ENCODE results near the gene AGAP3.

The AGAP3 gene

GRCh38 chr7:151116603-151117440 lies 30.5 kb downstream of the AGAP3 start:
- H2BK15ac ChIP-seq (ENCODE audit: low read length) = no peak overlapping the region
- peaks cover 0 to 3% (median 0%) of the 10 kb centered on the region in 3 experiments for H3K27me3 ChIP-seq (ENCODE audit: control insufficient read depth in 3 of 3, insufficient read depth in 3 of 3, low read depth in 1 of 3, low read length in 3 of 3)
- H3K23ac ChIP-seq (ENCODE audit: low read depth, low read length, poor library complexity) = peak overlapping the region; percentile 22
- H2BK5ac ChIP-seq (ENCODE audit: low read length) = no peak overlapping the region
- WGBS, 2 donors (ENCODE audit: extremely low coverage in 2 of 2, insufficient read length in 2 of 2, insufficient replicate concordance in 1 of 2) = no CpG with 5 or more reads among the region's 27 CpGs
- DNase-seq (ENCODE audit: low spot score) = no peak
- H2BK120ac ChIP-seq (ENCODE audit: low read depth, low read length) = no peak overlapping the region
- H3K4me3 ChIP-seq (ENCODE audit: low read length in 2 of 2) = no peak overlapping the region
- H3K4ac ChIP-seq (ENCODE audit: low read length) = no peak overlapping the region
- peaks cover 32 to 43% of the 10 kb centered on the region in 2 donors for H3K36me3 ChIP-seq (replicated peaks in 1 of 2; ENCODE audit: control insufficient read depth in 2 of 2, insufficient read depth in 2 of 2, low read length in 2 of 2)
- peak overlapping the region; percentile 24 for H3K9ac ChIP-seq (ENCODE audit: low read depth, low read length, poor library complexity)
- H2BK12ac ChIP-seq (ENCODE audit: low read length) = no peak overlapping the region
- H3K4me2 ChIP-seq (ENCODE audit: insufficient read depth, low read length, poor library complexity, severe bottlenecking) = no peak overlapping the region
- no peak overlapping the region for H3K27ac ChIP-seq (replicated peaks; ENCODE audit: low read length)
- H3K79me1 ChIP-seq (ENCODE audit: low read depth, low read length) = peaks cover 38% of the 10 kb centered on the region
- no peak overlapping the region for H3K18ac ChIP-seq (ENCODE audit: low read length)
- H3K4me1 ChIP-seq (ENCODE audit: control insufficient read depth in 2 of 2, insufficient read depth in 1 of 2, low read depth in 1 of 2, low read length in 2 of 2) = peaks cover 11 to 19% of the 10 kb centered on the region in 2 donors
- no peak overlapping the region for H3K14ac ChIP-seq (ENCODE audit: low read length)
- H2AFZ ChIP-seq (ENCODE audit: low read length) = no peak overlapping the region
- peaks cover 0 to 1% of the 10 kb centered on the region in 2 donors for H3K9me3 ChIP-seq (replicated peaks in 1 of 2; ENCODE audit: control insufficient read depth in 2 of 2, insufficient read depth in 1 of 2, low read depth in 1 of 2, low read length in 2 of 2)
- H2AK5ac ChIP-seq (ENCODE audit: low read depth, low read length) = peak overlapping the region; percentile 14
- no peak overlapping the region for H4K91ac ChIP-seq (ENCODE audit: low read depth, low read length, poor library complexity)
- H4K8ac ChIP-seq (ENCODE audit: low read depth, low read length) = no peak overlapping the region

DNA sequence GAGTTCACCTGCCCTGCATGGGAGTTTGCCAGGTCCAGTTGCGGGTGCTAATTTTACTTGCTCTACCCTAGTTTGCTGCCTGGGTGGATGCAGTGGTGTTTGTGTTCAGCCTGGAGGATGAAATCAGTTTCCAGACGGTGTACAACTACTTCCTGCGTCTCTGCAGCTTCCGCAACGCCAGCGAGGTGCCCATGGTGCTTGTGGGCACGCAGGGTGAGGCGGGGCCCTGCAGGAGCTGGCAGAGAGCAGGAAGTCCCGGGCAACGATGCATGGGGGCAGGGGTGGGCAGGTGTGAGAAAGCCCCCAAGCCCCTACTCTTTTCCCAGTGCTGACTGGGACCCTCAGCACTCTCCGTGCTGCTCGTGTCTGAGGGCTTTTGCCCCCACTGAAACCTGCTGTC lies 31.3 kb downstream of the AGAP3 start:
- no peak overlapping the region for H3K27ac ChIP-seq (replicated peaks; ENCODE audit: low read length)
- H3K36me3 ChIP-seq (replicated peaks in 1 of 2; ENCODE audit: control insufficient read depth in 2 of 2, insufficient read depth in 2 of 2, low read length in 2 of 2) = peaks cover 32 to 43% of the 10 kb centered on the region in 2 donors
- no peak overlapping the region for H2AFZ ChIP-seq (ENCODE audit: low read length)
- H3K4ac ChIP-seq (ENCODE audit: low read length) = no peak overlapping the region
- WGBS, 2 donors (ENCODE audit: extremely low coverage in 2 of 2, insufficient read length in 2 of 2, insufficient replicate concordance in 1 of 2) = no CpG with 5 or more reads among the region's 12 CpGs
- H3K23ac ChIP-seq (ENCODE audit: low read depth, low read length, poor library complexity) = no peak overlapping the region
- no peak for DNase-seq (ENCODE audit: low spot score)
- H3K18ac ChIP-seq (ENCODE audit: low read length) = no peak overlapping the region
- H3K14ac ChIP-seq (ENCODE audit: low read length) = no peak overlapping the region
- H3K4me2 ChIP-seq (ENCODE audit: insufficient read depth, low read length, poor library complexity, severe bottlenecking) = no peak overlapping the region
- H3K79me1 ChIP-seq (ENCODE audit: low read depth, low read length) = peaks cover 37% of the 10 kb centered on the region
- peak overlapping the region; percentile 81 for H2BK120ac ChIP-seq (ENCODE audit: low read depth, low read length)
- H3K4me3 ChIP-seq (ENCODE audit: low read length in 2 of 2) = no peak overlapping the region
- H2BK5ac ChIP-seq (ENCODE audit: low read length) = no peak overlapping the region
- peak overlapping the region; percentile 43 for H2AK5ac ChIP-seq (ENCODE audit: low read depth, low read length)
- H3K9ac ChIP-seq (ENCODE audit: low read depth, low read length, poor library complexity) = peak overlapping the region; percentile 21
- peaks cover 11 to 21% of the 10 kb centered on the region in 2 donors for H3K4me1 ChIP-seq (ENCODE audit: control insufficient read depth in 2 of 2, insufficient read depth in 1 of 2, low read depth in 1 of 2, low read length in 2 of 2)
- no peak overlapping the region for H4K8ac ChIP-seq (ENCODE audit: low read depth, low read length)
- H4K91ac ChIP-seq (ENCODE audit: low read depth, low read length, poor library complexity) = no peak overlapping the region
- peaks cover 0 to 1% of the 10 kb centered on the region in 2 donors for H3K9me3 ChIP-seq (replicated peaks in 1 of 2; ENCODE audit: control insufficient read depth in 2 of 2, insufficient read depth in 1 of 2, low read depth in 1 of 2, low read length in 2 of 2)
- peaks cover 0 to 3% (median 0%) of the 10 kb centered on the region in 3 experiments for H3K27me3 ChIP-seq (ENCODE audit: control insufficient read depth in 3 of 3, insufficient read depth in 3 of 3, low read depth in 1 of 3, low read length in 3 of 3)
- no peak overlapping the region for H2BK12ac ChIP-seq (ENCODE audit: low read length)
- H2BK15ac ChIP-seq (ENCODE audit: low read length) = no peak overlapping the region

DNA sequence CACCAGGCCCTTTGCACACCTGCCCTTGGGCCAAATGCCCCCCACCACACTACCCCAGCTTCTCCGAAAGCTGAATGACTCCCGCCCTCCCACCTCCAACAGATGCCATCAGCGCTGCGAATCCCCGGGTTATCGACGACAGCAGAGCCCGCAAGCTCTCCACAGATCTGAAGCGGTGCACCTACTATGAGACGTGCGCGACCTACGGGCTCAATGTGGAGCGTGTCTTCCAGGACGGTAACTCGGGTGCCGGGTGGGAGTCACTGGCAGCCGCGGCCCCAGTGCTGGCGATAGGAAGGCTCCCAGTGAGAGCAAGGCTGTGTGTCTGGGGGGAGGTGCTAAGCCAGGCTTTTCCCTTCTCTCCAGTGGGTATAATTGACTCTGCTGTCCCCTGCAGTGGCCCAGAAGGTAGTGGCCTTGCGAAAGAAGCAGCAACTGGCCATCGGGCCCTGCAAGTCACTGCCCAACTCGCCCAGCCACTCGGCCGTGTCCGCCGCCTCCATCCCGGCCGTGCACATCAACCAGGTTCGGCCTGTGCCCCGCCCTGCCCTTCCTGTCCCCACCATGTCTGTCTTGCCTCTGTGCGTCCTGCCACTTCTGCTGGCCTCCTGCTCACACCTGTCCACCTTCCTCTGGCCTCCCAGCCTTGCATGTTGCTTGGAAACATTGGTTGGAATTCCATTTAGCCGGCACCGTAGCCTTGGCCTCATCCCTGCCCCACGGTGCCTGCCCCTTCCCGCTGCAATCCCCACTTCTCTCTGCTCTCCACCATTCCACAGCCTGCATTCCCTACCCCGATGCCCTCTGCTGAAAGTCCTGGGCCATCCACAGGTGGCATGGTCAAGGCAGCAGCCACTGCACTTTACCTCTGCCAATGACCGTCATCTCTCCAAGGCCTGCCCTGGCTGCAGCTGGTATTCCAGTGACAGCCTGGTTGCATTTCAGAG lies 32.1 kb downstream of the AGAP3 start:
- Histone ChIP-seq H3K14ac (ENCODE audit: low read length) (peak overlapping the region; percentile 8), H3K4me2 (ENCODE audit: insufficient read depth, low read length, poor library complexity, severe bottlenecking) (no peak overlapping the region), H3K36me3 (replicated peaks in 1 of 2; ENCODE audit: control insufficient read depth in 2 of 2, insufficient read depth in 2 of 2, low read length in 2 of 2) (peaks cover 35 to 43% of the 10 kb centered on the region in 2 donors), H2BK120ac (ENCODE audit: low read depth, low read length) (peak overlapping the region; percentile 31), H3K18ac (ENCODE audit: low read length) (no peak overlapping the region), H3K9me3 (replicated peaks in 1 of 2; ENCODE audit: control insufficient read depth in 2 of 2, insufficient read depth in 1 of 2, low read depth in 1 of 2, low read length in 2 of 2) (peaks cover 0 to 1% of the 10 kb centered on the region in 2 donors), H3K27ac (replicated peaks; ENCODE audit: low read length) (no peak overlapping the region), H3K4me1 (ENCODE audit: control insufficient read depth in 2 of 2, insufficient read depth in 1 of 2, low read depth in 1 of 2, low read length in 2 of 2) (peaks cover 8 to 17% of the 10 kb centered on the region in 2 donors), H2AK5ac (ENCODE audit: low read depth, low read length) (no peak overlapping the region), H3K23ac (ENCODE audit: low read depth, low read length, poor library complexity) (peak overlapping the region; percentile 85), H3K79me1 (ENCODE audit: low read depth, low read length) (peaks cover 38% of the 10 kb centered on the region), H2BK15ac (ENCODE audit: low read length) (no peak overlapping the region), H3K27me3 (ENCODE audit: control insufficient read depth in 3 of 3, insufficient read depth in 3 of 3, low read depth in 1 of 3, low read length in 3 of 3) (peaks cover 0 to 3% (median 0%) of the 10 kb centered on the region in 3 experiments), H3K9ac (ENCODE audit: low read depth, low read length, poor library complexity) (peak overlapping the region; percentile 70), H4K91ac (ENCODE audit: low read depth, low read length, poor library complexity) (peak overlapping the region; percentile 53), H2AFZ (ENCODE audit: low read length) (no peak overlapping the region), H3K4me3 (ENCODE audit: low read length in 2 of 2) (no peak overlapping the region), H2BK12ac (ENCODE audit: low read length) (peak overlapping the region; percentile 84), H3K4ac (ENCODE audit: low read length) (no peak overlapping the region), H4K8ac (ENCODE audit: low read depth, low read length) (peak overlapping the region; percentile 65), H2BK5ac (ENCODE audit: low read length) (no peak overlapping the region)
- DNase-seq (ENCODE audit: low spot score) = no peak
- no CpG with 5 or more reads among the region's 38 CpGs for WGBS, 2 donors (ENCODE audit: extremely low coverage in 2 of 2, insufficient read length in 2 of 2, insufficient replicate concordance in 1 of 2)

All from neuronal stem cell (in vitro differentiated cells).